ENCODE measurements around the gene SERPINE3. TPM values are rescaled to one million over a fixed set of nuclear protein-coding genes. Genes with fewer than 3 reads are reported as not detected.

SERPINE3 gene
- total RNA-seq, 1 donor from 2014 or later: 0.47 TPM

- Histone ChIP-seq H3F3A (ENCODE audit: low read depth) (peaks cover 27% of the 10 kb centered on the region), H3K4me2 (peak overlapping the region; percentile 33), H2AFZ (replicated peaks) (no peak overlapping the region), H3K27ac (no peak overlapping the region), H3K79me2 (ENCODE audit: low read depth) (no peaks in the 10 kb centered on the region), H3K27me3 (no peaks in the 10 kb centered on the region), H3K9me3 (ENCODE audit: low read depth) (no peaks in the 10 kb centered on the region), H4K20me1 (ENCODE audit: low read depth) (no peaks in the 10 kb centered on the region), H3K4me1 (peaks cover 39% of the 10 kb centered on the region), H3K36me3 (no peaks in the 10 kb centered on the region), H3K9ac (no peak overlapping the region), H3K4me3 (no peak overlapping the region)
- H3K4me3 Mint-ChIP-seq: no peak overlapping the region
- H3K9me3 Mint-ChIP-seq: no peaks in the 10 kb centered on the region
- TF ChIP-seq EZH2 (IDR thresholded peaks at IDR 0.05): no peak
- TF ChIP-seq EZH2phosphoT487 (IDR thresholded peaks at IDR 0.05): no peak
- no peak for TF ChIP-seq CTCF (IDR thresholded peaks at IDR 0.05)
- peaks cover 9% of the 10 kb centered on the region for H3K27me3 Mint-ChIP-seq (ENCODE audit: insufficient read depth, low read depth)
- H3K4me1 Mint-ChIP-seq: peaks cover 25% of the 10 kb centered on the region
- H3K36me3 Mint-ChIP-seq: no peaks in the 10 kb centered on the region
- no peak overlapping the region for H3K27ac Mint-ChIP-seq
- no peak for DNase-seq (ENCODE audit: low spot score)
Observed at GRCh38 chr13:51327961-51328360, 11.5 kb upstream of the SERPINE3 start.

GRCh38 chr13:51328488-51328887 lies 11.0 kb upstream of the SERPINE3 start:
- peaks cover 7% of the 10 kb centered on the region for H3K27me3 Mint-ChIP-seq (ENCODE audit: insufficient read depth, low read depth)
- Histone ChIP-seq H3K27me3 (no peaks in the 10 kb centered on the region), H3K79me2 (ENCODE audit: low read depth) (no peaks in the 10 kb centered on the region), H3F3A (ENCODE audit: low read depth) (peaks cover 27% of the 10 kb centered on the region), H3K4me2 (peak overlapping the region; percentile 33), H3K4me1 (peaks cover 39% of the 10 kb centered on the region), H3K9ac (no peak overlapping the region), H2AFZ (replicated peaks) (no peak overlapping the region), H4K20me1 (ENCODE audit: low read depth) (no peaks in the 10 kb centered on the region), H3K27ac (no peak overlapping the region), H3K4me3 (no peak overlapping the region), H3K36me3 (no peaks in the 10 kb centered on the region), H3K9me3 (ENCODE audit: low read depth) (no peaks in the 10 kb centered on the region)
- H3K36me3 Mint-ChIP-seq: no peaks in the 10 kb centered on the region
- H3K4me1 Mint-ChIP-seq: peaks cover 20% of the 10 kb centered on the region
- no peak overlapping the region for H3K27ac Mint-ChIP-seq
- H3K4me3 Mint-ChIP-seq: no peak overlapping the region
- no peak for TF ChIP-seq CTCF (IDR thresholded peaks at IDR 0.05)
- TF ChIP-seq EZH2 (IDR thresholded peaks at IDR 0.05): no peak
- H3K9me3 Mint-ChIP-seq: no peaks in the 10 kb centered on the region
- peak; percentile 94 for DNase-seq (ENCODE audit: low spot score)

- H3K4me3 ChIP-seq: no peak overlapping the region
- Mint-ChIP-seq H3K4me3 (no peak overlapping the region), H3K4me1 (peaks cover 19% of the 10 kb centered on the region), H3K9me3 (no peaks in the 10 kb centered on the region), H3K27ac (no peak overlapping the region), H3K36me3 (no peaks in the 10 kb centered on the region), H3K27me3 (ENCODE audit: insufficient read depth, low read depth) (peaks cover 7% of the 10 kb centered on the region)
- H3K4me1 ChIP-seq: peaks cover 38% of the 10 kb centered on the region
- no peaks in the 10 kb centered on the region for H4K20me1 ChIP-seq (ENCODE audit: low read depth)
- no peak overlapping the region for H3K4me2 ChIP-seq
- no peaks in the 10 kb centered on the region for H3K36me3 ChIP-seq
- H3K79me2 ChIP-seq (ENCODE audit: low read depth): no peaks in the 10 kb centered on the region
- H3K9ac ChIP-seq: no peak overlapping the region
- no peaks in the 10 kb centered on the region for H3K27me3 ChIP-seq
- no peak overlapping the region for H3K27ac ChIP-seq
- DNase-seq (ENCODE audit: low spot score): no peak
- TF ChIP-seq EZH2phosphoT487 (IDR thresholded peaks at IDR 0.05) (no peak), CTCF (IDR thresholded peaks at IDR 0.05) (no peak), EZH2 (IDR thresholded peaks at IDR 0.05) (no peak)
- H3F3A ChIP-seq (ENCODE audit: low read depth): peaks cover 18% of the 10 kb centered on the region
- H2AFZ ChIP-seq (replicated peaks): no peak overlapping the region
- no peaks in the 10 kb centered on the region for H3K9me3 ChIP-seq (ENCODE audit: low read depth)
Observed at GRCh38 chr13:51329606-51330005, 9.9 kb upstream of the SERPINE3 start.
